Measurements from ENCODE around the gene BCL2L1.

BCL2L1 gene

DNA sequence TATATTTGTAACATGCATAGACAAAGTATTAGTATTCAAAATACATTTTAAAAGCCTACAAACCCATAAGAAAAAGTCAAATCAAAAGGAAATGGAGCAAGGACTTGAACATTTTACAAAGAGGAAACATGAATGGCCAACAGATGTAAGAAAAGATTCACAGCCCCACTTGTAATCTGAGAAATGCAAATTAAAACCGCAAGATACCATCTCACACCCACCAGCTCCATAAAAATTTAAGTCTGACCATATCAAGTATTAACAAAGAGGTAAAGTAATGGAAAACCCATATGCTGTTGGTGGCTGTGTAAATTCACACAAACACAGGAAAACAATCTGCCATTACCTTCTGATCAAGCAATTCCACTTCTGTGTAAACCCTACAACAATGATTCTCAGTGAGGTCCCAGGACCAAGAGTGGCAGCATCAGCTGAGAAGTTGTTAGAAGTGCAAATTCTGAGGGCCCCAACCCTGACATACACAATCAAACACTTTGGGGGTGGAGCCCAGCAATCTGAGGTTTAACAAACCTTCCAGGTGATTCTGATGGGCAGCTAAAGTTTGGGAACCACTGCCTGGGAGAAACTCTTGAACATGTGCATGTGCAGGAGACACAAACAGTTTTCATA is 30.9 kb downstream of the BCL2L1 start:
- no peak for DNase-seq

DNA sequence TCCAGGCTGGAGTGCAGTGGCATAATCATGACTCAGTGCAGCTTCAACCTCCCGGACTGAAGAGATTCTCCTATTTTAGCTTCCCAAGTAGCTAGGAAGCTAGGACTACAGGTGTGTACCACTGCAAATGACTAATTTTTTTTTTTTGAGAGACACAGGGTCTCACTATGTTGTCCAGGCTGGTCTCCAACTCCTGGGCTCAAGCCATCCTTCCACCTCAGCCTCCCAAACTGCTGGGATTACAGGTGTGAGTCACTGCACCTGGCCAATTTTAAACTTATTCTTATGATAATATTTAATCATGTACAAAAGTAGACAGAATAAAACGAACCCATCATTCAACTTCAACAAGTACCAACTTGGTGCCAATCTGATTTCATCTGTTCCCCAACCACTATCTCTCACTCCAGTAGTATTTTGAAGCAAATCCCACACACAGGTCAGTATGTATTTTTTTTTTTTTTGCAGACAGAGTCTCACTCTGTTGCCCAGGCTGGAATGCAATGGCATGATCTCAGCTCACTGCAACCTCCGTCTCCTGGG is 32.5 kb downstream of the BCL2L1 start:
- DNase-seq = no peak

DNA sequence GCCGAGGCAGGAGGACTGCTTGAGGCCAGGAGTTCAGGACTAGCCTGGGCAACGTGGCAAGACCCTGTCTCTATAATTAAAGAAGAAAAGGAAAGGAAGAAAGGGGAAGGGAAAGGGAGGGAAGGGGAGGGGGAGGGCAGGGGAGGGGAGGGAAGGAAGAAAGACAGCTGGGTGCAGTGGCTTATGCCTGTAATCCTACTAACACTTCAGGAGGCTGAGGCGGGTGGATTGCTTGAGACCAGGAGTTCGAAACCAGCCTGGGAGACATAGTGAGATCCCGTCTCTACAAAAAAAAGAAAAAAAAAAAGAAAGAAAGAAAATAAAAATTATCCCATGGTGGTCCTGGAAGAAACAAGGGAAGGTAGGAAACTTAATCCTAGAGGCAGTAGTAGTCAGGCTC is 33.5 kb downstream of the BCL2L1 start:
- no peak for DNase-seq

DNA sequence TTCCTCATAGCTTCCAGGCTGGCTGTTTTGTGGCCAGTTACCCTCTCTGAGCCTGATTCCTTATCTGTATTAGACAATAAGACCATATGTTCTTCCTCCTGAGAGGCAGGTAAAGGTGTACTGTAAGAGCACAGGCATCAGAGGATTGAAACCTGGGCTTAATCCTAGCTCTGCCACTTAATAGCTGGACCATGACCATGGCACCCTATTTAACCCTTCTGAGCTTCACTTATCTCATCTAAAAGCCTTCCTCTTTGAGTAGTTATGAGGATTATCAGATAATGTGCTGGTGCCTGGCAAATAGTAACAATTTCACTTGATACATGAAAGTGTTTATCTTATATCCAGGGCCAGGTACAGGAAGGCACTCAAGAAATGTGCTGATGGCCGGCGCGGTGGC is 34.9 kb downstream of the BCL2L1 start:
- no peak for DNase-seq

DNA sequence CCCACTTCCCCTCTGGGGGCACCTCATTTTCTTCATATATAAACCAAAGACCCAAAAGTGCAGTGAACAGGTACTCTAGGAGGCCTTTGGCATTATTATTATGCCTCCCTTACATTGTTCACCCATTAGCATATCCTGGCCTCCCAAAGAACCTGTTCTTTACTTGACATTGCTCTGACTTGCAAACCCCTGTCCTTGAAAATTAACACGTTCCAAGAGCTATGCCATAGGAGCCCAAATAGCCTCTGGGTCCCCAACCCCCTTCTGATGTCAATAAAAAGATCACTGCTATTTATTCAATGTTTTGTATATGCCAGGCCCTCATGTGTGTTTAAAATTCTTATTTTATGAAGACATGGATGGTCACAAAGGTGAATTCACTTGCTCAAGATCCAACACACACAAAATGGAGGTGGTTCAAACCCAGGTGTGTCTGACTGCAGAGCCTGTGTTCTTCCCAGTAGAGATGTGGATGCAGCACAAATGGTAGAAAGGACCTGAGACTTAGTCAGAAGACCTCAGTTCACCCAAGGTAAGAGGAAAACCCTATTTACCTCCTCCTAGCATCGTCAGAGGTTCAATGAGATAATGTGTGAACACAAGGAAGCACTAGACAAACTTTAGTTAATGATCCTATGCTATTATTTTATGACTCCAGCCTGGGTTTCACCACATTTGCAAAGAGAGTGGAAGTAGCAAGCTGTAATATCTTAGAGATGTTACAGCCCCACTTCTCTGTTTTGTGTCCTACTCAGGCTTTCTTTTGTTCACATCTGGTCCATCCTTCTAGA is 36.6 kb downstream of the BCL2L1 start:
- DNase-seq = no peak

DNA sequence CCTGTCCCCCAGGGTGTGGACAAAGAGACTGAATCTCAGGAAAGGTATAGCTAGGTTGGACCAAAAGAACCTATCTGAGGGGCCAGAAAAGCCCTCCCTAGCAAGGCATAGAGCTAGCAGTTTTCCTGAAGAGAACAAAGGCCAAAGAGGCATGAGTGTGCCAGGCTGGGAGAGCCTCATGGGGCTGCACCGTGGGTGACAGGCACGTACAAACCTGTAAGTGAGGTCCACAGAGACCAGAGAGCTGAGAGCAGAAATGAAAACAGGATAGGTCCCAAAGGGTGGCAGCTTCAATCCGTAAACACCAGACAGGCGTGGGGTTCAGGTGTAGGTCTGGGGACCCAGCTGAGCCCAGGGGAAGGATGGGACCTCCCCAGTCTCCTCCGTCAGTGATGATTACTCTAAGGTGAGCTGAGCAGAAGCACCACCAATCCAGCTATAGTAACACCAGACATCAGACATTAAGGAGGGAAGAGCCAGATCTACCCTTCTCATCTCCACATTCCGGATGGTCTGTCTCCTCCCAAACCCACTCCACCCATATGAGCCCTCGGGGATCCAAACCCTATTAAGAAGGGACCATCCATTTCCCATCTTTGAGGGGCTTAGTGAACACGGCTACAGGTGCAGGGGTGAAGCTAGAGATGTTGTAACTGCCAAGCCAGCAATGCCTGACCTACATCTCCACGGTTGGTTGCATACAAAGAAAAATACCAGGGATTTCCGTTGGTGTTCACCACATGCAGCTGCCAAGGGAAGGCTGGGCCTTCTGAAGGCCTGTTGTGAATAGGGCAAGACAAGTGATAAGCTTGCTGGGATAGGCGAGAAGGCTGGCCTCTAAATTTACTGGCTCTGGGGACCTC is 38.3 kb downstream of the BCL2L1 start:
- DNase-seq = peak; percentile 44

DNA sequence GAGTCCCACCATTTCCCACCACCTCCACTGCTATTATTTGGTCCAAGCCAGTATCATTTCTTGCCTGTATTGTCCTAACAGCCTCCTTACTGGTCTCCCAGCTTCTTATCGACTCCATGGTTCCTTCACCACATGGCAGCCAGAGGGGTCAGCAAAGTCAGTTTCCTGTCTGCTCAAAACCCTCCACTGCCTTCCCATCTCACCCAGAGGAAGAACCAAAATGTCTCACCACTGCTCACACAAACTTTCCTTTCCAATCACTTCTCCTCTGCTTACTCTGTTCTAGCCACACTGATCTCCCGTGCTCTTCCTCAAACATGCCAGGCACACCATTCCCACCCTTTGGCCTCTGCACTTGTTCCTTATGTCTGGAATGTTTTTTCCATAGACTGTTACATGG is 39.7 kb downstream of the BCL2L1 start:
- DNase-seq = no peak

DNA sequence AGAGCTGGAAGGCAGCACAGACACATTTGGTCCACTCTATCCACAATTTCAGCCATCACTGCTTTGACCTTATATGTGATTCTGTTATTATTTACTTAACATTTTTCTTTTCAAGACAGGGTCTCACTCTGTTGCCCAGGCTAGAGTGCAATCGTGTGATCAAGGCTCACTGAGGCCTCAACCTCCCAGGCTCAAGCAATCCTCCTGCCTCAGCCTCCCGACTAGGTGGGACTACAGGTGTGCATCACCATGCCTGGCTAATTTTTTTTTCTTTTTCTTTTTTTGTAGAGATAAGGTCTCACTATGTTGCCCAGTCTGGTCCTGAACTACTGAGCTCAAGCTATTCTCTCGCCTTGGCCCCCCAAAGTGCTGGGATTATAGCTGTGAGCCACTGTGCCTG is 40.3 kb downstream of the BCL2L1 start:
- no peak for DNase-seq

DNA sequence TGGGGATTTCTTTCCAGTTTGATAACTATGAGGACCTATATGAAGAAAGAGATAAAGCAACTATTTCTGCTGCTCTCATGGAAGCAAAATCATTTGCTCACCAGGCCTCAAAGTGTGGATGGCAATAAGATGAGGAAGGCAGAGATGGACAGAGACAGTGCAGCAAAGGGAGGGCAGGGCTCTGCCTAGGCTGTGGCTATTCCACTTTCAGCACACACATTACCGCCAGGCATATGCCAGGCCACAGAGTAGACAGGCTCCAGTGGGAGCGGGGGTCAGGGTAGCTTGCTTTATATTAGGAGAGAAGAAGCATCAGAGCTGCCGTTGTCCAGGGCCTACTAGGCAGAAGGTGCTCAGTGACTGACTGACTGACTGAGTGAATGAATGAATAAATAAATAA is 40.9 kb downstream of the BCL2L1 start:
- DNase-seq = no peak

DNA sequence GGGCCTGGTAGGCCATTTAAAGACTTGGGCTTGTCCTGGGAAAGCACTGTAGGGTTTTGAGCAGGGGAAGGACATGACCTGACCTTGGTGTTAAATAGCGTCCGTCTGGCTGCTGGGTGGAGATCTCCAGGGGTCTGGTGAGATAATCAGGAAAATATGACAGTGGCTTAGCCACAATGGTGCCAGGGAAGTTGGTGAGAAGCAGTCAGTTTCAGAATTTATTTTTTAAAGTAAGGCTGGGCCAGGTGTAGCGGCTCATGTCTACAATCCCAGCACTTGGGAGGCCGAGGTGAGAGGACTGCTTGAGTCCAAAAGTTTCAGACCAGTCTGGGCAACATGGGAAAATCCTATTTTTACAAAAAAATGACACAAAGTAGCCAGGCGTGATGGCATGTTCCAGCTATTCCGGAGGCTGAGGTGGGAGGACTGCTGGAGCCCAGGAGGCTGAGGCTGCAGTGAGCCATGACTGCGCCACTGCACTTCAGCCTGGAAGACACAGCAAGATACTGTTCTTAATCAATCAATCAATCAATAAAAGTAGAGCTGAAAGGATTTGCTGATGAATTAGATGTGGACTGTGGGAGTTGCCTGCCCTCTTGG is 41.4 kb downstream of the BCL2L1 start:
- no peak for DNase-seq

DNA sequence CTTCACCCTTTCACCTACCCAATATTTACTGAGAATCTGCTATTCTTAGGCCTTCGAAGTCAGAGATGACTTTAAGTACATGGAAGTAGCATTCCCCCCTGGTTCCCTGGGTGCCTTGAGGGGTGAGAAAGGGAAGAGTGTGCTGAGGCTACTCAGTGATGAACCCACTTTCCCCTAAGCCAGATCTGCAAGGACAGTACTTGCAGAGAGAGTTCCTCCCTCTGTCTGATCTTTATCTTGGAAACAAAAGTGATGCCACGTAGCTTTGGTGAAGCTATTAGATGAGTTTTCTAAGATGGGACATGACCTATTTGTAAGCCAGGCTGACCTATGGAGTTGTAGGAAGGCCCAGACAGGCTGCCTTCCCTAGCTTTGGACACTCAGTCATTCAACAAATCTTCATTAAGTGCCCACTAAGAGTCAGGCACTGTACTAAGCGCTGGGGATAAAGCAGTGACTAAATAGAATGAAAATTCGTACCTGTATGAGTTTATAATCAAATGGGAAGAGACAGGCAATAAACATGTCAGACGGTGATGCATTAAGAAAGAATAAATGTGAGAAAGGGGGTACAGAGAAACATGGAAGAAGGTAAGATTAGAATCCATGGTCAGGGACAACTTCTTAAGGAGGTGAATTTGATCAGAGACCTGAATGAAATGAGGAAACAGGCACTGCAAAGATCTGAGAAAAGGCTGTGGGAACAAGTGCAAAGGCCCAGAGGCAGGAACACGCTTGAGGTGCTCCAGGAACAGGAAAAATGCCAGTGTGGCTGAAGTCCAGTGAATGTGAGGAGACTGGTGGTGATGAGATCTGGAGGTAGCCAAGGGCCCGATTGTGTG is 42.2 kb downstream of the BCL2L1 start:
- no peak for DNase-seq

DNA sequence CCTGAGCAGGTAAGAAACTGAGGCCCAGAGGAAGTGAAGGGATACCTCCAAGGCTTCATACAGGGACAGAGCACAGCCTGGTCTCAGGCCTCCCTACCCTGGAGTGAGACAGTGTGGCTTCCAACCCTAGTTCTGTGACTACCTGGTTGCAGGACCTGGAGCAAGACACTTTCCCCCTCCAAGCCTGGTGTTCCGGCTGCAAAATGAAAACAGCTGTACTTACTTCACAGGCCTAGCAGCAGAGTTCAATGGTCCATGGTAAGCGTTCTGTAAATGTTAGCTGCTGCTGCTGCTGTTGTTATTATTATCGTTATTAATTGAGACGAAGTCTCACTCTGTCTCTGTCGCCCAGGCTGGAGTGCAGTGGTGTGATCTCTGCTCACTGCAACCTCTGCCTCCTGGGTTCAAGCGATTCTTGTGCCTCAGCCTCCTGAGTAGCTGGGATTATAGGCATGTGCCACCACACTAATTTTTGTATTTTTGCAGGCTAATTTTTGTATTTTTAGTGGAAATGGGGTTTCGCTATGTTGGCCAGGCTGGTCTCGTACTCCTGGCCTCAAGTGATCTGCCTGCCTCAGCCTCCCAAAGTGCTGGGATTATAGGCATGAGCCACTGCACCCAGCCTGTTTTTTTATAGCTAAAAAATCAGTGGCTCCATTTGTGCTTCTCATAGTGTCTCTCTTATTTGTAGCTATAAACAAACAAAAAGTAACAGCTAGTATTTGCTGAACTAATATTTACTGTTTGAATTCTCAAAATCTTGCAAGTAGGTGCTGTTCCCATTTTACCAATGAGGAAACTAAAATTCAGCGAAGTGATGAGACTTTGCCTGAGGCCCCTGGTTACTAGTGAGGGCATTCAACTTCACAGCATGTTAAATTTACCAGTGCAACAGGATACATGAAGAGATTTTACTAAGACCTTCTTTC is 43.0 kb downstream of the BCL2L1 start:
- DNase-seq = no peak

DNA sequence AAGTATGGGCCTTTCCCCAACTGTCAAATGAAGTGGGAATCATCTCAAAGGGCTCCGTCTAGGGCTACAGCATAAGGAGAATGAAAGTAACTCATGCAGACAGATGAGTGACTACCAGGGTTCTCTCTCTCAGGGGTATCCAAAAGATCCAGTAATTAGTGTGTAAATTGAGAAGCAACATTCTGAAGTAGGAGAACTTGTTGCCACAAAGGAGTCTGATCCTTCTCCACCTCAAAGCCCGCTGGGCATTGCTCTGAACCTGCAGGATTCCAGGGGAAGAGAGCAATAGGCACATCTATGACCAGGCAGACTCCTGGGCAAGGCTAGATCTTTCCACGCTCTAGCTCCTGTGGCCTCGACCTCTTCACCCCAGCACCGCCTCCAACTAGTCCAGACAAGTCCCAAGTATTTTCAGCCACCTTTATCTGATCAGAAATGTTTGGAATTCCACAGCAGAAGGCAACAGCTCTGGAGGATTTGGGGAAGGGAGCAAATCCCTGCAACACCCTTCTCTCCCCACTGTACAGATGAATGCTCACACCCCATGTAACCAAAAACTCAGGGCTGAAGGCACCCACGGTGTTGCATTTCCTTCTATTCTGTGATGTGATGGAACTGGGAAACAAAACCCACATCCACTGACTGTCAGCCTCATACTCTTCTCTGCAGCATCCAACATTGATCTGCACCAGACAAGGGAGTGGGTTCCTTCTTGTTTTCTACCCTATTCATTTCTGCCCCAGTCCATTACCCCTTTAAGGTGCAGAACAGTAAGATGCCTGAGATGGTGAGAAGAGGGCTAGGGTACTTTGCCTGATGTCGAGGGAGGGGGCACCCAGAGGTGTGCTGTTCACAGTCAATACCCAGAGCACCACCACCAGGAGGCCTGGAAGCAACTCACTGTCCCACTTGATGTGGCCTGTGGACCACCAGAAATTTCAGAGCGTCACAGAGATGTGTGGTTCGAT is 44.0 kb downstream of the BCL2L1 start:
- no peak for DNase-seq

DNA sequence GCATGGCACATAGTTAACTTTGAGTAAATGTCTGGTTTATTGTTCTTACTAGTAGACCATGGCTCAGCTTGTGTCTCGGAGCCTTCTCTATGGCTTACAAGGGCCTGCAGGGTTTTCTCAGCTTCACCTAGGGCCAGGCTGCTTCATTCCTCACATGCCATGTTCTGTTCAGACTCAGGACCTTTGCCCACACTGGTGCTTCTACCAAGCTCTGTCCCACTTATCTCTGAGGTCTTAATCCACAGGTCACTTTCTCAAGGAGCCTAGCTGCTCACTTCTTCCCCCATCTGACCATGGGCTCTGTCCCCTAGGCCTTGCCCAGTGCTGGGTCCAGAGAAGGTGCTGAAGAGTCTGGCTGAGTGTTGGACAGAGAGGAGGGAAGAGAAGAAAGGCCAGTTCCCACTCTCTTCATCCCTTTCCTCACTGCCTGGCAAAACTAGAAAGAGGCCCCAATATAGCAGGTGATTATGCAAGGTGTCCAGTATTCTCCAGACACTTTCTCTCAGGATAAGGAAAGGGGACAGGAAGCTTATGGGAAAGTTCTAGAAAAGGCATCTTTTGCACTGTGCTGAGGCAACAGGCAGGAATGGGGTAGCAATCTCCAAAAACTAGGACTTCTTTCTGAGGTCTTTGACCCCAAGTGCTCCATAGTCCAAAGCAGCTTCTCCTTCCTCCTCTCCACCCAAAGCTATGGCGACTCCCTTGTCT is 45.0 kb downstream of the BCL2L1 start:
- no peak for DNase-seq

DNA sequence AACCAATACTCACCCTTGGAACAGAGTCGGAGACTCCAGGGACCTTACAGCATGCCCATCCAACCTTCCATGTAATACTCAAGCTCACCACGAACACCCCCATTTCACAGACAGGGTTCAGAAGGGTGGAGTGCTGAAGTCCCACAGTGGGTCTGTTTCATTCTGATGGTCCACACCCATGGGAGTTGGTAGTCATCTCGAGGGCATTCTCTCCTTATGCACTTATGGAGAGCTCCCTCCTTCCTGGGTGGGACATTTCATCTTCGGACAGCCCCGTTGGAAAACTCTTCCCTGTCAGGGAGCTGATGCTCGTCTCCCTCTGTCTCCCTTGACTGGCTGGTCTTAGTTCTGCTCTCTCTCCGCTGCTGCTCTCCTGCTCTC is 46.1 kb downstream of the BCL2L1 start:
- no peak for DNase-seq

DNA sequence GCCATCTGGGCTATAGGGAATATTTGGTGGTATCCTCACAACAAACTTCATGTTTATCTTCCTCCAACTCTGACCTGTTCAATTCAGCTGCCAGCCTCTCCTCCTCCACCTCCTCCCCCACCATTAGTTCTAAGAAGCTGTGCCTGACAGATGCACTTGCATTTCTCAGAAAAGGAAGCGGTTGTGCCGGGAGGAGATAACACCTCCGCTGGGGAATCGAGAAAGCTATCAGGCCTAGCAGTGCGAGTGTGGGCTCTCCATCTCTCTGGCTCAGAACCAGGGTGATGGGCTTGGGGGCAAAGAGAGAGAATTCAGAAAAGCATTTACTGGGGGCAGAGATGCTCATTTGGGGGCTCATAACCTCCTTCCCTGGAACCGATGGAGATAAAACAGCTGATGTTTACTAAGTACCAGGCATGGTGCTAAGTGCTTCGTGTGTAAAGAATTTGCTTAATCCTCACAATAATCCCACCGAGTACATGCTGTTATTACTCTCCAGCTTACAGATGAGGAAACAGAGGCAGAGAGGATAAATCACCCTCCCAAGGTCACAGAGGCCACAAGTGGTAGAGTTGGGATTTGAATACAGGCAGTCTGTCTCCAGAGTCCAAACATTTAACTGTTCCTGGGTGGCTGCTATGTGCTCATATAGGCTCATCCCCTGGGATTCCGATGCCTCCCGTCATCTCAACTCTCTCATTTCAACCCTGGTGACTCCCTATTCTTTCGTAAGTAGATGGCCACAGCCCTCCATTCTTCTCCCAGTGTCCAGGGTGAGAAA is 46.6 kb downstream of the BCL2L1 start:
- DNase-seq = peak; percentile 88

DNA sequence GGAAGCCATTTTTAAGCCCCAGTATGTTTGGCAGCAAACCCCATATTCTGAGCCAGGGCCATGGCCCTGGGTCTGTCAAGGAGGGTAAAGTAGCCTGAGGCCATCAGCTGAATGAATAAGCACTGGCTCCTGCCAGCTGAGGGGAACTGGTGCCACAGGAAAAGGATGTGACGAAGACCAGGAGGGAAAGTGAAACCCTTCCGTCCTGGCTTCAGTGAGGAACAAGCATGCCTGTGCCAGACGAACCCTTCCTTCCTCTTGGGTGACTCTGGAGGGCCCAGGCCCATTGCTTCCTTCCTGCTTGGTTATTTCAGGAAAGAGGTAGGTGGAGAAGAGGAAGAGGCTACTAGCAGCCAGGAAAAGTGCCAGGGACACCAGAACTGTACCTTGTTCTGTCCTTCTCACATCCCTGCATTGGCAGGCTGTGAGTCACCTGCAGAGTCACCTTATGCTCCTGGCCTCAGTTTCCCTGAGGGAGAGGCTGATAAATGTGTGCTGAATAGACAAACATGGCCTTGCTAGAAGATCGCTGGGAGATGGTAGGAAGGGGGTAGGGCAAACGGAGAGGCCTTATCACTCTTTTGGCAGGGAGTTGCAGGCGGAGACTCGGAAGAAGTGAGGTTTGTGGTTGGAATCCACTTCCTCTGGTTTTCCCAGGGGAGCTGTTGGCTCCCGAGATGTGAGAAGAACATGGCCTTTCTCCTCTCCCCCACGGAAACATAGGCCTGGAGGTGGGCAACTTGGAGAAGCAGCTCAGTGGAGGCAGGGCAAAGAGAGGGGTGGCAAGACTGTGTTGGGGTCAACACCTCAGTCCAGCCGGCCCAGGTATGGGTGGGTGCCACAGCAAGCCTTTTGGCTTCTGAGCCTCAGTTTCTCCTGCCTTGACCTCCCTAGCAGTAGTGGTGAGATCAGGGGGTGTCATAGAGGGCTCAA is 47.5 kb downstream of the BCL2L1 start:
- peak; percentile 83 for DNase-seq

Data from CD4-positive, alpha-beta T cell treated with Interleukin-15 for 1 hour (primary cell).